Thymus (tissue), 11 donors: ENCODE results near the gene NCKIPSD. TPM values are rescaled to one million over a fixed set of nuclear protein-coding genes. Genes with fewer than 3 reads are reported as not detected.

ENCODE experiments used
- DNase-seq, 9 donors: peaks; one replicate each; pipeline ENCODE4 v3.0.0-alpha.2; 2013; ENCODE audit warnings: low spot score in 9 of 9, low read depth in 6 of 9, missing footprints in 1 of 9
- H3K27ac ChIP-seq, 2 donors: one replicate each; pipeline ENCODE4 v1.5.1; 2013; ENCODE audit warnings: control low read depth in 1 of 2, low read depth in 1 of 2, low read length in 1 of 2, mild to moderate bottlenecking in 1 of 2, moderate library complexity in 1 of 2
- H3K27me3 ChIP-seq, 2 donors: one replicate each; pipeline ENCODE4 v1.5.1; 2013; ENCODE audit warnings: low read length in 1 of 2; ENCODE audit not compliant: control insufficient read depth in 2 of 2, insufficient read depth in 1 of 2
- H3K36me3 ChIP-seq, 2 donors: one replicate each; pipeline ENCODE4 v1.5.1; 2013; ENCODE audit warnings: low read length in 1 of 2, mild to moderate bottlenecking in 1 of 2, moderate library complexity in 1 of 2; ENCODE audit not compliant: control insufficient read depth in 2 of 2, insufficient read depth in 2 of 2
- H3K4me1 ChIP-seq, 2 donors: one replicate each; pipeline ENCODE4 v1.5.1; 2013; ENCODE audit warnings: low read length in 2 of 2; ENCODE audit not compliant: control insufficient read depth in 2 of 2, insufficient read depth in 2 of 2
- H3K4me3 ChIP-seq, 2 donors: one replicate each; pipeline ENCODE4 v1.5.1; 2013; ENCODE audit warnings: low read length in 2 of 2, control low read depth in 1 of 2, mild to moderate bottlenecking in 1 of 2
- H3K9me3 ChIP-seq, 2 donors: one replicate each; pipeline ENCODE4 v1.5.1; 2013; ENCODE audit warnings: low read length in 1 of 2, mild to moderate bottlenecking in 1 of 2; ENCODE audit not compliant: control insufficient read depth in 2 of 2, insufficient read depth in 1 of 2
- WGBS: extraction: QIAGEN DNeasy Blood & Tissue Kit; methylation state at CpG from one replicate; pipeline ENCODE4 v1.1.7; 2013; 5-methylcytosine and 5-hydroxymethylcytosine counted together
- polyA plus RNA-seq: library from polyadenylated mRNA; stranded (reverse); fragments of 200-250 nt; gene quantifications from one replicate; pipeline ENCODE4 v1.2.3, GENCODE V29; 2013
- total RNA-seq: library from RNA; stranded (reverse); fragments of 120-200 nt; gene quantifications from one replicate; pipeline ENCODE4 v1.2.4, GENCODE V29; 2013
- donor health status: healthy.

The NCKIPSD gene
- total and polyA plus RNA-seq, 2 donors, result 7.0 to 8.8 TPM

DNA sequence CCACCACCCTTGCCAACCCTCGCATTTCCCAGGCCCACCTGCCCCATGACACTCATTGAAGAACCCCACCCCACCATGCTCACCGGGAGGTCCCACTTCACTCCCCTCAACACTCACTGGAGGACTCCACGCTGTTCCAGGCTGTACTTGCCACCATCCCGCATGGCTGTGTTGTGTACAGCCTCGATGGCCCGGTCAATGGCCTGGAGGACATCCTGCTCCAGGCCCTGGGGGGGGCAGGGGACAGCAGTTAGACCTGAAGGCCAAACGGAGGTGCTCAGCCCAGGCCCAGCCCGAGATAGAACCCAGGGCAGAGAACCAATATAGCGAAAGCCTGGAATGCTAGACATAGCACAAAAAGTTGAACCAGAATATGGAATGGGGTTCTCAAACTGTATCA lies 2.9 kb downstream of the NCKIPSD start:
- Histone ChIP-seq H3K9me3 (peaks cover 1 to 4% of the 10 kb centered on the region in 2 donors), H3K4me1 (peaks cover 5 to 22% of the 10 kb centered on the region in 2 donors), H3K27ac (no peak overlapping the region), H3K4me3 (no peak overlapping the region), H3K27me3 (no peaks in the 10 kb centered on the region), H3K36me3 (peaks cover 31 to 50% of the 10 kb centered on the region in 2 donors)
- no peak for DNase-seq
- WGBS, result 92% methylated on average over 9 of the region's 9 CpGs

DNA sequence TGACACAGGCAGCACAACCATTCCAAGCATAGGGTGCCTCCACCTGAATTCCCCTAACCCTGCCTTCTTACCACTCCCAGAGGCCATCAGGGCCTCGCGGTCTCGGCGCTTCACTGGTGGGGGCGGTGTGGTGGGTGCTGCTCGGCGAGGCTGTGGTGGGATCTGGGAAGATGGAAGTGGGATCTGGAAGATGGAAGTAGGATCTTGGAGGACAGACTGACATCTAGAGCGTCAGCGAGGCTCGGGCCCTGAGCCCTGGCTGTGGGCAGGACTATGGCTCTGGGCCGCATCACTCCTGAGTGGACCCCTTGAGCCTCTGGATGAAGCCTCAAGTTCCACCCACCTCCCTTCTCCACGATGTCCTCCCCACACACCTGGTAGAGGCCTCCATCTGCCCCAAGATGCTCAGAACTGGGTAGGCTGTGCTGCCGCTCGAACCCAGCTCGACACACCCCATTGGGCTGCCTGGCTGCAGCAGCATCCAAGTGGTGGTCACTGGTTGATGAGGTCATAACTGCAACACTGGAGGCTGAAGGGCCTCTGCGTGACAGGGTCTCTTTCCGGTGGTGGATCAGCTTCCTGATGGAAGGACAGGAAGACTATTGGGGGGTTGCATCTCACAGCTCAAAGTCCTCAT lies 3.6 kb downstream of the NCKIPSD start:
- H3K9me3 ChIP-seq, result peaks cover 1 to 4% of the 10 kb centered on the region in 2 donors
- peaks cover 27 to 47% of the 10 kb centered on the region in 2 donors for H3K36me3 ChIP-seq
- H3K27me3 ChIP-seq, result no peaks in the 10 kb centered on the region
- no peak overlapping the region for H3K4me3 ChIP-seq
- peaks cover 5 to 22% of the 10 kb centered on the region in 2 donors for H3K4me1 ChIP-seq
- WGBS, result 94% methylated on average over 17 of the region's 17 CpGs
- DNase-seq, result no peak
- H3K27ac ChIP-seq, result no peak overlapping the region

DNA sequence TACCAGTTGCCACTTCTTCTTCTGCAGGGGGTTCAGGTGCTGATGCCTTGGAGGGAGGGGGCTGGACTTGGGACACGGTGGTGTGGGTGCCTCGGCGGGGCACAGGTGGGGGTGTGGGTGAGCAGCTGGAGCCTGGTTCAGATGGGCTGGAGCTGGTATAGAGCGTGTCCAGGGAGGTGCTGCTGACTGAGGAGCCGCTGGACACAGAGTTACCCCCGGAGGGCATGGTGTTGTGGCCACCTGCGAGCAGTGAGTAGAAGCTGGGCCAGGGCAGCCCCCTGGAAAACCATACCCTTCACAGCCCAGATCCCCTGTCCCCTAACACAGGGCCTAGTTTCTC lies 4.2 kb downstream of the NCKIPSD start:
- no peak for DNase-seq
- peaks cover 27 to 46% of the 10 kb centered on the region in 2 donors for H3K36me3 ChIP-seq
- 99% methylated on average over 7 of the region's 7 CpGs for WGBS
- peaks cover 1 to 4% of the 10 kb centered on the region in 2 donors for H3K9me3 ChIP-seq
- no peaks in the 10 kb centered on the region for H3K27me3 ChIP-seq
- no peak overlapping the region for H3K4me3 ChIP-seq
- no peak overlapping the region for H3K27ac ChIP-seq
- peaks cover 5 to 21% of the 10 kb centered on the region in 2 donors for H3K4me1 ChIP-seq

DNA sequence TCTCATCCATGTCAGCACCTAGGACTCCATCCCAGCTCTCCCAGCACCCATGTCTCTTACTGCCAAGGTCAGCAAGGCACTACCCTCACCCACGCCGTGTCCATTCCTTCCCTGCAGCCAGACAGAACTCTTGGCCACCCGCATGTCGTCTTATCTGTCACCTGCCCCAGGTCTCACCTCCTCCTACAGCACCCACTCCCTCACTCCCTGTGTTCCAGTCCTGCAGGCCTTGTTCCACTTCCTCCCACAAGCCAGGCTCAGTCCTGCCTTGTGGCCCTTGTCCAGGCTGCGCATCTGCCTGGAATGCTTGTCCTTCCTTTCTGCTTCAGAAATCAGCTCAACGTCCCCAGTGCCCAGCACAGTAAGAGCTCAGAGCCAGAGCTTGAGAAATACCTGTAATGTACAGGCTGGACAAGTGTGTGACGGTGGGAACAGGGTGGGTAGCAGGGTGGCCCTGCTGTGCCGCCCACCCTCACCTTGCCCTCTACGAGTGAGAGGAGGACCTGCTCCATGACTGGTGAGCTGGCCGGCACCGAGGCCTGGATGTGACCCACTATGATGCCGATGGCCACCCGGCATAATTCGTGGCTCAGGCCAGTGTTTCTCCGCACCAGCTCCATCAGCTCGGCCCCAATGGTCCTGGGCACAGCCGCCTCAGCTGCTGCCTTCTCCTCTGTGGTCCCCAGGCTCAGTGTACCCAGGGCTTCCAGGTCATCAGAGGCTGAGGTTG lies 4.7 kb downstream of the NCKIPSD start:
- no peak overlapping the region for H3K27ac ChIP-seq
- H3K4me3 ChIP-seq, result no peak overlapping the region
- H3K27me3 ChIP-seq, result no peaks in the 10 kb centered on the region
- 95% methylated on average over 17 of the region's 17 CpGs for WGBS
- peaks cover 29 to 46% of the 10 kb centered on the region in 2 donors for H3K36me3 ChIP-seq
- H3K9me3 ChIP-seq, result peaks cover 1 to 4% of the 10 kb centered on the region in 2 donors
- peaks cover 5 to 16% of the 10 kb centered on the region in 2 donors for H3K4me1 ChIP-seq
- no peak for DNase-seq

DNA sequence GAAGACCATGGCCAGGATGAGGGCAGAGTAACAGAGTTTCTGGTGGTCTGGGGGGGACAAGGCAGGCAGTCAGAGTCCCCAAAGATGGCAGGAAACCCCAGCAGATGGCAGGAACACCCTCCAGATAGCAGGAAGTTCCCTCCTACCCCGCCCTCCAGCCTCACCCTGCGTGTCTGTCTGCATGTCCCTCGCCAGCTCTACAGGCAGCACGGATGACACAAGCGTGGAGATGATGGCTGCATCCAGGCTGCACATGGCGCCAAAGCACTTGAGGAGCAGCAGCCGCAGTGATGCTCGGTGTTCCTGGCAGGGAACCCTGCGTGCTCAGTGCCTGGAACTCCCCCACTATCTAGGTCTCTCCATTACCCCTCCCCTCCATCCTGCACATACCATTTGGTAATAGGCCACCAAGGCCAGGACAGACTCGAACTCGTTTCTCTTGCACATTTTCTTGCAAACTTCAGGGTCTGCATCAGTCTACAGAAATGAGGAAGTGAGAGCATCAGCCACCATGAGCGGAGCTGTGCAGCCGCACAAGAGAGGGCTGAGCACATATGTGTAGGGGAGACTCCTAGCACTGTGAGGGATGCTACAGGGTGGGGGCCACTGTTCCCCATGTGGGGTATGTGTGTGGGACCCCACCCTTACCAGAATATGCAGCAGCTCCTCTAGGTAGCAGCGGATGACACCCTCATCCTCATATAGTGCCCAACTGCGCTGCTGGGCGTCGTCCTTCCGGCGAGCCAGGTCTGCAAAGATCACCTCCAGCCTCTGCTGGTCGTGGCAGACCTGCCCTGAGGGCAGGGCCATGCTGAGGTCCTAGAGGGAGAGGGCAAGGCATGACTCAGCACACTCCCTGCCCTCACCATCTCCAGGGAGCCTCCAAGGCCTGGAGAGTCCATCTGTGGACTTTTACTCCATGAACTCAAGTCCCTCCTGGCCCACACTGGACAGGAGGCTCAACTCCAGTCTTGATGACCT lies 6.0 kb downstream of the NCKIPSD start:
- Histone ChIP-seq H3K27ac (no peak overlapping the region), H3K4me1 (peaks cover under 1 to 7% of the 10 kb centered on the region in 2 donors), H3K36me3 (peaks cover 33 to 51% of the 10 kb centered on the region in 2 donors), H3K27me3 (no peaks in the 10 kb centered on the region), H3K4me3 (no peak overlapping the region), H3K9me3 (peaks cover 1 to 4% of the 10 kb centered on the region in 2 donors)
- 95% methylated on average over 20 of the region's 20 CpGs for WGBS
- DNase-seq, result no peak

DNA sequence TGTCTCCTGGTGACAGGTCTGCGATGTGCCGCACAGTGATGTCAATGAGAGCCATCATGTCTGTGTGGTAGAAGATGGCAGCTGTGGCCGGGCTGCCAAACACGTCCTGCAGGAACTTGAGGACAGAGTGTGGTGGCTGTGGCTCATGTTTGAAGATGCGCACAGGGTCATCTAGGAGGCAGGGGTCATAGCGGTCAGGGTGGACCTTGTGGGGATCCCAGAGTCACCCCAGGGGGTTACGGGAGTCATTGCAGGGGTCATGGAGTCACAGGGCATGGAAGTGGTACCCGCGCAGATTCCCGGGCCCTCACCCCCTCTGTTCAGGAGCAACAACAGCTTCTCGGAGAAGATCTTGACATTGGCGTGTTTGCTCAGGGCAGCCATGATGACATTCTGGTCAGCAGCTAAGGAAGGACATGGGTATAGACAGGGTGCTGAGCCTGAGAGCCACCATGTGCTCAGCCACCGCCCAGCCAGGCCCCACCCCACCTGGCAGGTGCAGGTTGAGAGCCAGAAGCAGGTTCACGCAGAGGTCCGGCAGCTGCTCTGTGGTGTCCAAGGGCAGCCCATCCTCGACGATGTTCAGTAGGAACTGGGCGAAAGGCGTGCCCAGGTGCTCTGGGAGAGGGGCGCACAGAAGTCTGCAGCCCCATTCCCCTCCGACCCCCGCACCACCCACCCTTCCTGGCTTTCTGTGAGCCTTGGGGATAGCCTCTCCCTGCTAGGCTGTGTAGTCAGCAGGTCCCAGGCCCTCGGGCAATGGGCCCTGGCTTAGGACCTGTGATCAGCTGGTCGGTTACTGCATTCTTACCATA lies 6.9 kb downstream of the NCKIPSD start:
- 95% methylated on average over 24 of the region's 24 CpGs for WGBS
- Histone ChIP-seq H3K27ac (no peak overlapping the region), H3K4me1 (no peaks in the 10 kb centered on the region), H3K4me3 (no peak overlapping the region), H3K9me3 (peaks cover 1 to 3% of the 10 kb centered on the region in 2 donors), H3K36me3 (peaks cover 33 to 51% of the 10 kb centered on the region in 2 donors), H3K27me3 (no peaks in the 10 kb centered on the region)
- DNase-seq, result no peak

DNA sequence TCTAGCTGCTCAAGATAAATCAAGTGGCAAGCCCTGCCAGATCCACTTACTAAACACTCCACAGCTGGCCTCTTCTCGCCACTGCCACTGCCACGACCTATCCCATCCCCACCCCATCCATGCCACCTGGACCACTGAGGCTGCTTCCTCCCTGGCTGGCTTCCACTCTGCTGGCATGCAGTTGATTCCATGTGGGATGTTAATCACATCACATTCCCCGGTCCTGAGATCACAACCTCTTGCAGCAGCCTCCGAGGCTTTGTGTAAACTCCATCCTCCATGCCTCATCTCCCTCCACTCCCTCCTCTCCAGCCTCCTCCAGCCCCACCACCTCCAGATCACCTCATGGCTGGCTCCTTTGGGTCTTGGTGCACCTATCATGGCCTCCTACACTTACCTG lies 7.7 kb downstream of the NCKIPSD start:
- peaks cover 33 to 51% of the 10 kb centered on the region in 2 donors for H3K36me3 ChIP-seq
- no peaks in the 10 kb centered on the region for H3K4me1 ChIP-seq
- H3K27me3 ChIP-seq, result no peaks in the 10 kb centered on the region
- peaks cover 0 to 1% of the 10 kb centered on the region in 2 donors for H3K9me3 ChIP-seq
- no peak for DNase-seq
- no peak overlapping the region for H3K4me3 ChIP-seq
- no peak overlapping the region for H3K27ac ChIP-seq
- WGBS, result 96% methylated on average over 4 of the region's 4 CpGs

DNA sequence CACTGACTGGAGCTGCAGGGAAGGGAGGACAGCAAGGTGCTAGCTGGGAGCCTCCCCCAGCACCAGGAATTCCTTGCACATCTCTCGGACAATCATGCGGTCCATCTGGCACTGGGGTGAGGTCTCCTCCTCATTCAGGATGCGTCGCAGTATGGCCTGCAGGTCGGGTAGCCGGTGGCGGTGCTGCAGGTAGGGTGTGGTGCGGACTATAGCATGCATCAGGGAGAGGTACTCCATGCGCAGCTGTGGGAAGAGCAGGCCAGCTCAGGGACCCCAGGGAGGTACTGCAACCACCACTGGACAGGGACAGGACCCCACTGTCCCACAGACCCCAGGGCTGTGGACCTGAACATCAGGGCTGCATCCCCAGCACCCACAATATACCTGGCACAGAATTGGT lies 11.2 kb downstream of the NCKIPSD start:
- WGBS, result 96% methylated on average over 9 of the region's 9 CpGs
- no peak for DNase-seq
- H3K4me3 ChIP-seq, result no peak overlapping the region
- peaks cover 16 to 29% of the 10 kb centered on the region in 2 donors for H3K36me3 ChIP-seq
- no peaks in the 10 kb centered on the region for H3K27me3 ChIP-seq
- peaks cover 0 to 1% of the 10 kb centered on the region in 2 donors for H3K9me3 ChIP-seq
- H3K4me1 ChIP-seq, result no peaks in the 10 kb centered on the region
- H3K27ac ChIP-seq, result no peak overlapping the region
